ENCODE results near the gene PCBP2.
"Not testable (repeated sequence)": the region's sequence is repeated elsewhere in the genome, so short reads cannot be mapped to it uniquely, and the experiment has no call there.

The PCBP2 gene

GRCh38 chr12:53474077-53474476, 22.2 kb downstream of the PCBP2 start:
- FAIRE-seq, result no peak

- no peak for FAIRE-seq
These were observed 22.9 kb downstream of the PCBP2 start for GRCh38 chr12:53474819-53475218.

- FAIRE-seq, result no peak
These were observed 24.9 kb downstream of the PCBP2 start for GRCh38 chr12:53476769-53477209.

GRCh38 chr12:53478865-53479264, 27.0 kb downstream of the PCBP2 start:
- no peak for FAIRE-seq

GRCh38 chr12:53479331-53479730, 27.4 kb downstream of the PCBP2 start:
- FAIRE-seq, result no peak

- FAIRE-seq, result no peak
These were observed 28.9 kb downstream of the PCBP2 start for GRCh38 chr12:53480491-53481442.

- not testable (repeated sequence) for FAIRE-seq
These were observed 29.6 kb downstream of the PCBP2 start for GRCh38 chr12:53481458-53481857.

- no peak for FAIRE-seq
These were observed 30.2 kb downstream of the PCBP2 start for GRCh38 chr12:53481939-53482586.

GRCh38 chr12:53482626-53483168, 30.8 kb downstream of the PCBP2 start:
- FAIRE-seq, result no peak

- FAIRE-seq, result no peak
These were observed 31.5 kb downstream of the PCBP2 start for GRCh38 chr12:53483225-53483978.

GRCh38 chr12:53483979-53484377, 32.1 kb downstream of the PCBP2 start:
- no peak for FAIRE-seq

- FAIRE-seq, result peak; percentile 13
These were observed 33.0 kb downstream of the PCBP2 start for GRCh38 chr12:53484686-53485575.

GRCh38 chr12:53485955-53486735, 34.2 kb downstream of the PCBP2 start:
- no peak for FAIRE-seq

GRCh38 chr12:53486736-53487487, 35.0 kb downstream of the PCBP2 start:
- FAIRE-seq, result no peak

- FAIRE-seq, result no peak
These were observed 37.5 kb downstream of the PCBP2 start for GRCh38 chr12:53489242-53489864.

- FAIRE-seq, result no peak
These were observed 40.3 kb downstream of the PCBP2 start for GRCh38 chr12:53492188-53492587.

- no peak for FAIRE-seq
These were observed 41.1 kb downstream of the PCBP2 start for GRCh38 chr12:53492830-53493609.

GRCh38 chr12:53493610-53494391, 41.9 kb downstream of the PCBP2 start:
- no peak for FAIRE-seq

All from islet of Langerhans (tissue), 1 donor.